TTC549 (cell line): ENCODE data around the gene DUSP28.

ENCODE experiments used
- FAIRE-seq: peaks from 2 replicates; lab custom pipeline; 2012; peaks lifted over from hg19 to GRCh38; lab: Jason Lieb, UNC

DUSP28 gene

DNA sequence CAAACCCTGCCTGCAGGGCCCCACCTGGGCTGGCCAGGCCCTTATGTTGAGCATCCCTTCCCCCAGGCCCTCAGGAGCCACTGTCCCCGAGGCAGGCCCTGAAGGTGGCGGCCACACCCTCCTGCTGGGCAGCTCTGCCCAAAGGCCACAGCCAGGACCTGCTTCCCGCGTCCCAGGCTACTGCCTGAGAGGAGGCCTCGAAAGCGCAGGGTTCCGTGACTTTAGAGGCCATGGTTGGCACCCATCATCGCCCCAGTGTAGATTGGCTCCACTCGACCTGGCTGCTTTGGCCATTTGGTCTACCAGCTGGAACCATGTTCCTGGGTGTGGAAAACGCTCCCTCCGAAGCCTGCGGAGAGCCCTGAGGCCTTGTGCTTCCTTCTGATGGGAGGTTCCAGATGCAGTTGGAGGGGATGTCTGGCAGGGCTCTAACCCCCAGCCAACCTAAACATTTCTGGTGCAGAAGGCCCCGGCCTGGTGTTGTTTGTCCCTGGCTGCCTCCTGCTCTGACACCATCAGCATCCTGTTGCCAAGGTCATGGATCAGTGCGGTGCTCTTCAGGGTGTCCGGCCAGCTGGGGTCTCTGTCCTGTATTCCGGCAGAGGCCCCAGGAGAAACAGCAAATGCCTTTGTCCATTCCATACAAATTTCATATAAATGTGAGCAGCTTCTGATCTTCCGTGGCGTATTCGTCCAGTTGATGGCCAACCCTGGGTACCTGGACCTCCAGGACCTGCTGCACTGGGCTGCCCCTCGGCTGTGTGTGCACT, 41.1 kb downstream of the DUSP28 start:
- no peak for FAIRE-seq

DNA sequence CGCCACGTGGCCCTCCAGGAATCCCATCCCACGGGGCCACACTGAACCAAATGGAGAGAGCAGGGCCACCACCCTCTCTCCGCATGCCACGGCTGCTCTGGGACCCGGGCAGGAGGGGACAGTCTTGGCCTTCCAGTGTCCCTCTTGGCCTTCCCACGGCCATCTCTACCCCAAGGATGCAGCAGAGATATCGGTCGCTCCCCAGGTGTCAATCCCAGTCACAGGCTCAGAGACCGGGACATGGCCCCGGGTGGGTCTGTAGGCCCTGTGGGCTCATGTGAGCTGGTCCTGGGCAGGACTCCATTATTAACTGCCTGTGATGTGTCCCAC, 41.6 kb downstream of the DUSP28 start:
- FAIRE-seq: no peak

DNA sequence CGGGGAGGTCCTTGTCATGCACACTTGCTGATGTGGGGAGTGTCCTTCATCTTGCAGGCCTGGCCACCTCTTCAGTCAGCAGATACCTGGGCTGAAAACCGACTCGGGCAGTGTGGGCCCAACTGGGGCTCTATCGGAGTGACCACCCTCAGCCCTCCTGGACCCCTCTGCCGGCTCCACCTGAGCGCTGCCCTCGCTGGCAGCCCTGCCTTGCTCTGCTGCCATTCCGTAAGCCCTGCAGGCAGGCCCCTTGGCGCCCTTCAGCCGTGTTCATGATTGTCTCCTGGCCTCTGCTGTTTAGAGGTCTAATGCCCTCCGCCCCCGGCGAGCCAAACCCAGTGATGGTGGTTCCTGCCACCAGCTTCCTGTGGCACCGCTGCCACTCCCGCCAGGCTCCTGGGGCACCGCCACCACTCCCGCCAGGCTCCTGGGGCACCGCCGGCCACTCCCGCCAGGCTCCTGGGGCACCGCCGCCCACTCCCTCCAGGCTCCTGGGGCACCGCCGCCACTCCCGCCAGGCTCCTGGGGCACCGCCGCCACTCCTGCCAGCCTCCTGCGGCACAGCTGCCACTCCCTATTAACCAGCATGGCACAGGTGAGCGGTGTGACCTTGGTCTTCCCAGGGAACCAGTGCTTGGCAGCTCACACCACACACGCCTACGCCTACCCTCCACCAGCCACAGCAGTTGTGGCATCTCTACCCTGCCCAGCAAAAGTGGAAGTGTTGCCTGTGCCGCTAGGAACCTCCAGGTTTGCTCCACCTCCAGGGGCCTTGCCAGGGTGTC, 42.3 kb downstream of the DUSP28 start:
- no peak for FAIRE-seq

DNA sequence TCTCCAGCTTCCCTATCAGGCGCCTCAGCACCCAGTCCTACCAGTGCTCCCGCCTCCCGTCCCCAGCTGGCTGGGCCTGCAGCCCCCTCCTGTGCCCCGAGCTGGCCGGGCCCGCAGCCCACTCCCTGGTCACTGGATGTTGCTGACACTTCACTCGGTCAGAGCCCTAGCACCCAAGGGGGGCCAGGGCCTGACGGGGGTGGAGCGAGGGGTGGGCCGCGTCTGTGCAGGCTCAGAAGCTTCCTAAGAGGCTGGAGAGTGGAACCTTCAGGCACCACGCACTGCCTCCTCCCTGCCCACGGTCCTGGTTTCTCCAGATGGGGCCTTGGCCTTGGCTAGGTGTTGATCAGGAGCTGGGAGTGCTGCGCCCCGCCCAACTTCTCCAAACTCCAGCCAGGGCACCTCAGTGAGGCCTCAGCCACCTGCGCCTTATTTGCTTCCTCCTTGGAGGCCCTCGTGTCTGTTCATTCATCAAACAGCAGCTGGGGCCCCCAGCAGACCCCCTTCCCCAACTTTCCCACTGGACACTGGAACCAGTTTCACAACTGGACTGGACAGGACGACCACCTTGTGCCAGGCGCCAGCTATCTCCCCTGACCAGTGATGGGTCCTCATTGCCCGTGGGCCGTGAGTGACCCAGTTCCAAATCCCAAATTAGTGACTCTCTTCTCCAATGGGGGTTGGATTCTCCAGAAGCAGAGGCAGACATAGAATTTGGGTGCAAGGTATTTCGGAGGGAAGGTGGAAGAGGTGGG, 43.1 kb downstream of the DUSP28 start:
- FAIRE-seq: no peak

DNA sequence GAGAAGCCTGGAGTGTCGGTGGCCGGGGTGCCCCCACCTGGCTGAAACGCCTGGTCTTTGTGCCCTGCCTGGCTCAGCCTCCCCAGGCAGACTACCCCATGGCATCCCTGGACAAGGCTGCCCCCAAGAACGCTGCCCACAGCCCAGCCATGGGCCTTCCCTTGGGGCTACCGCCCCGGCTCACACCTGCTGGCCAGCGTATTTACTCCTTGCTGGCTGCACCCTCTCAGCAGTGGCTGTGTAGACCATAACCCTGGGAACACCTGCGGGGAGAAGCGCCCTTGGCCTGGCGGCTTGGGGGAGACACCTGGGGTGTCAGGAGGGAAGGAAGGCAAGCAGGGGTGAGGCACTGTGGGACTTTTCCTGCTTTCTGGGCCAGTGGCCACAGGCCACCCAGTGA, 43.7 kb downstream of the DUSP28 start:
- no peak for FAIRE-seq

DNA sequence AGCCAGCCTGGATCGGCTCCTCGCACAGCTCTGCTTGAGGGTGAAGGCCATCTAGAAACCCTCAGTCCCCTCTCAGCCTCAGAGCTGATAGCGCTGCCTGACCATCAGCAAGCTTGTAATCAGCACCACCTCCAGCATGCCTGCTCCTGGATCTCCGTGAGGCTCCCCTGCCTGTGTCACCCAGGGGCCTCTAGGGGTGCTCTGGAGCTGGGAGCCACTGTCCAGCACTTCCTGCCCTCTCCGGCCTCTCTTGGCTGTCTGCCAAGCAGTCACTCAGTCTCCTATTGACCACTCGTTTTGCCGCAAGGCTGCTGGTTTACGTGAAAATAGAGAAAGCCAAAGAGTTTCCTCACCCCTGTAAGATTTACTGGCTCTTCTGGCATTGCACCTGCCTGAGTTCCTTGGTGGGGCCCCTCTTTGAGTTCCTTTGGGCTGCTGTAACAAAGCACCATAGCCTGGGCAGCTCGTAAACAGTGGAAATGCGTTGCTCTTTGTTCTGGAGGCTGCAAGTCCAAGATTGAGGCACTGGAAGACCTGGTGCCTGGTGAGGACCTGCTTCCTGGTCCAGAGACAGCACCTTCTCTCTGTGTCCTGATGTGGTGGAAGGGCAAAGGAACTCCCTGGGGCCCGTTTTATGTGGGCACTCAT, 44.3 kb downstream of the DUSP28 start:
- FAIRE-seq: no peak

DNA sequence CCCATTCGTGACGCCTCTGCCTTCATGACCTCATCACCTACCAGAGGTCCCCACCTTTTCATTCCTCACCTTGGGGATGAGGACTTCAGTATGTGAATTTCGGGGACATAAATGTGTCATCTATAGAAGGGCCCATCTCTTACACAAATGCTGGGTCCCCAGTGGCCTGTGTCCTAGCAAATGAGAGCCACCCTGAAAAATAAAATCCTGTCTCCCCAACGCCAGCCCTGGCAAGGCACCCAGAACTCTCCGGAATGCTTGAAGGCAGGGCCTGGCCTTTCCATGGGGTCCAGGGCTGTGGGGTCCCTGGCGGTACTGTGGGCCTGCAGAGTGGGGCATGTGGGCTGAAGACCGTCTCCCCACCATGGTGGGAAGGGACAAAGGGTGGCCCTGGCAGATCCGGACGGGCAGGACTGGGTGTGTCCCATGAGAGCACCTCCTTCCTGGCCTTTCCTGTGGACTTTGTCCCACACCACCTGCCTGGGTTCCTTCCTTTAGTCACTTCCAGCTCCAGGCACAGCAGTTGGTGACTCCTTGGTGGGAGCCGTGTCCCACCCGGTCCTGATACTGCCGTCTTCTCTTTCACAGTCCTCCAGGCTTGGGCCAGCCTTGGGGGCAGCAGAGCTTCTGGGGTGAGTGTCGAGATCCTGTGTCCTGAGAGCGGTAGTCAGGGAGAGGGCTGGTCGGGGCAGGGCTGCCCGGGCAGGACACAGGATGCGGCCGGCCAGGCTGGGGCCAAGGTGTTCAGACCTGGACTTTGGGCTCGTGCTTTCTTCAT, 45.0 kb downstream of the DUSP28 start:
- FAIRE-seq: no peak

DNA sequence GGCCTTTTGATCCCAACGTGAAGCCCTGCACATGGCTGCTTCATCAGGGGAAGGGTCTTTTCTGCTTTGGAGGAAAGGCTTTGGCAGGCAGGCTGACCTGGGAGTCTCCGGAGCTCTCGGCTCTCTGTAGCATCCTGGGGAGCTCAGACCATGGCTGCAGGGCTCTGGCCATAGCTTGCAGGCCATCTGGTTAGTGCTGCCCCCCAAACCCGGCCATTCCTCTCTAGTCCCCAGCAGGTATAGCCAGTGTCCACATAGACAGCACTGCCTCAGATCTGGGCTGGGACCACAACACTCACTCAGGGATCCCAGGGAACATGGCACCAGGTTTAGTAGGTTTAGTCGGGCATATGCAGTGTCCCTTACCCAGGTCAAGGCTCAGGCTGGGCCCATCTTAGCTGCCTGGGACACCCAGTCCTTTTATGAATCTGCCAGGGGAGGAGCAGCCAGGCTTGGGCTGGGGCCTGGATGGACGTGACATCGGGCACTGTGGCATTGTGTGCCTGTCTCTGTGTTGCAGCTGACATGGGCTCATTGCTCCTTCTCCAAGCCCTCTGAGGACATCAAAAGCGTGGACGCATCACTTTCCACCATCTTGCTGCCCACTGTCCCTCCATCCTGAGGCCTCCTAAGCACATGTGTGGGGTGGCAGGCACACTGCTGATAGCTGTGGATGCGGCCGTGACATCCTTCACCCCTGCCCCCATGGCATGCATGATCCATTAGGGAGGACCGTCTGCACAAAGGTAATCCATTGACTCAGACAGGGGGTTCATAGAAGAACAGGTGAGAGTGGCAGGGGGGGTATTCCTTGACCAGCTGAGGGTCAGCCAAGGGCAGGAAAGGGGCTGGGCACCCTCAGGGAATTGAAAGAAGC, 45.9 kb downstream of the DUSP28 start:
- no peak for FAIRE-seq

DNA sequence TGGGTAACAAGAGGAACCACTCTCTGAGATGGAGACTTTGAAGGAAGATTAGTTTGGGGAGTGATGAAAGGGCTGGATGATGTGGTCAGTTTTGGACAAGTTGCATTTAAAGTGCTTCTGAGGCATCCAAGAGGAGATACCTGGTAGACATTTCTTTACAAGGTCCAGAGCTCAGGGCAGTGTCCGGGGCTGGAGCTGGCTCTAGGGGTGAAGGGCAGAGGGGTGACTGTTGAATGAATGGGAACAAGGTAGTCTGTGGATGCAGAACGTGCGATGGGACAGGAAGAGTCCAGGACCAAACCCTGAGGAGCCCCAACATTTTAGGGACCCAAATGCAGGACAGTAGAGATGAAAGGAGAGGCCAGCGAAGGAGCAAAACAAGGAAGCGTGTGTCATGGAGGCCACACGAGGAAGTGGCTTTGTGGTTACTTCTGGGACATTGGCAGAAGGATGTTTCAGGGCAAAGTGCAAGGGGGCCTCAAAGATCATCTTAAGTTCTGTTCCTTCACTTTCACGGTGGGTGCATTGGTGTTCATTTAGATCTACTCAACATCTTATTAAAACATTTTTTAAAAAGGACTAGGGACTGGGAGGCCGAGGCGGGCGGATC, 51.5 kb downstream of the DUSP28 start:
- no peak for FAIRE-seq
